EH (cell line): ENCODE data around the gene OR52E1.

Experiments used
- DNase-seq: peaks from one replicate; pipeline ENCODE4 v3.0.0-alpha.2; 2015; ENCODE audit warnings: low read depth

The OR52E1 gene

GRCh38 chr11:5117588-5117987 is 48.2 kb downstream of the OR52E1 start:
- no peak for DNase-seq

DNA sequence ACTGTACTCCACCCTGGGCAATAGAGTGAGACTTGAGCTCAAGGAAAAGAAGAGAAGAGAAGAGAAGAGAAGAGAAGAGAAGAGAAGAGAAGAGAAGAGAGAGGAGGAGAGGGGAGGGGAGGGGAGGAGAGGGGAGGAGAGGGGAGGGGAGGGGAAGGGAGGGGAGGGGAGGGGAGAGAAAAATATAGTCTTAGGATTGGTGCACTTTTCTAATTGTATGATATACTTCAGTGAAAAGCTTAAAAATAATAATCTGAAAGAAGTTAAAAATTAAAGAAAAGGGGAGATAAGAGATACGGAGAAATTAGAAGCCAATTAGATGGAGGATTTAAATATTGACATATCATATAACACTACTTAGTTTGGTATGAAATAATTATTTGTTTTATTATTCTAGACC is 49.5 kb downstream of the OR52E1 start:
- no peak for DNase-seq
